Subcutaneous adipose tissue (tissue), 4 donors: ENCODE data around the gene ASTN1. TPM values are rescaled to one million over a fixed set of nuclear protein-coding genes. Genes with fewer than 3 reads are reported as not detected.

Experiments used
- CTCF ChIP-seq: fragments of 450-650 bp; IDR thresholded peaks from one replicate; pipeline ENCODE4 v1.5.1; 2016; ENCODE audit warnings: low read depth, mild to moderate bottlenecking, control low read depth, antibody characterized with exemption, moderate library complexity
- total RNA-seq, 4 donors: library from RNA; depleted of rRNA; stranded (reverse); fragments of >200 nt; gene quantifications; one replicate each; pipeline ENCODE4 v1.1.0, GENCODE V29; 2016

The ASTN1 gene
- total RNA-seq, 4 donors from 2014 or later, result 0.33 TPM; not detected in 3

GRCh38 chr1:177032434-177032833 lies 132.1 kb downstream of the ASTN1 start:
- TF ChIP-seq CTCF, result no peak

- TF ChIP-seq CTCF, result no peak
Observed at GRCh38 chr1:177024623-177025022, 139.9 kb downstream of the ASTN1 start.

- no peak for TF ChIP-seq CTCF
Observed at GRCh38 chr1:177023726-177024125, 140.8 kb downstream of the ASTN1 start.

GRCh38 chr1:177023249-177023648 lies 141.3 kb downstream of the ASTN1 start:
- TF ChIP-seq CTCF, result no peak

- no peak for TF ChIP-seq CTCF
Observed at GRCh38 chr1:177021687-177022086, 142.8 kb downstream of the ASTN1 start.

- no peak for TF ChIP-seq CTCF
Observed at GRCh38 chr1:177020851-177021589, 143.5 kb downstream of the ASTN1 start.

GRCh38 chr1:177017287-177017852 lies 147.1 kb downstream of the ASTN1 start:
- TF ChIP-seq CTCF, result no peak
